OCI-LY1 (cell line): ENCODE measurements around the gene CMIP.

Experiments used
- H2AFZ ChIP-seq: fragments of 200-600 bp; sonication (generic), shearing (Covaris generic); 2 replicates; pipeline ENCODE4 v1.6.0; 2014; ENCODE audit warnings: antibody characterized with exemption, mild to moderate bottlenecking, low read length
- H3F3A ChIP-seq: fragments of 200-600 bp; sonication (generic), shearing (Covaris generic); 2 replicates; pipeline ENCODE4 v1.6.0; 2014; ENCODE audit warnings: mild to moderate bottlenecking, antibody characterized with exemption, low read length, moderate library complexity; ENCODE audit not compliant: insufficient read depth
- H3K27ac ChIP-seq: fragments of 200-600 bp; sonication (generic); 2 replicates; pipeline ENCODE4 v1.5.1; 2014; ENCODE audit warnings: low read length, mixed run types, mild to moderate bottlenecking, low read depth; ENCODE audit not compliant: poor library complexity, severe bottlenecking
- H3K27me3 ChIP-seq: fragments of 200-600 bp; sonication (generic); 2 replicates; pipeline ENCODE4 v1.6.0; 2014; ENCODE audit warnings: antibody characterized with exemption, mild to moderate bottlenecking, low read length, moderate library complexity; ENCODE audit not compliant: insufficient read depth
- H3K36me3 ChIP-seq: fragments of 200-600 bp; sonication (generic); 2 replicates; pipeline ENCODE4 v1.6.1; 2014; ENCODE audit warnings: mild to moderate bottlenecking, antibody characterized with exemption, low read length, moderate library complexity, mixed read lengths; ENCODE audit not compliant: insufficient read depth
- H3K4me1 ChIP-seq: fragments of 200-600 bp; sonication (generic); 2 replicates; pipeline ENCODE4 v1.5.1; 2014; ENCODE audit warnings: mild to moderate bottlenecking, low read length, moderate library complexity; ENCODE audit not compliant: insufficient read depth, severe bottlenecking
- H3K4me2 ChIP-seq: fragments of 200-600 bp; sonication (generic), shearing (Covaris generic); 2 replicates; pipeline ENCODE4 v1.6.1; 2014; ENCODE audit warnings: low read length
- H3K4me3 ChIP-seq: fragments of 200-600 bp; sonication (generic); 2 replicates; pipeline ENCODE4 v1.5.1; 2014; ENCODE audit warnings: low read length, low read depth, mild to moderate bottlenecking, mixed read lengths; ENCODE audit not compliant: poor library complexity, severe bottlenecking
- H3K79me2 ChIP-seq: fragments of 200-600 bp; shearing (Covaris generic); 2 replicates; pipeline ENCODE4 v1.6.1; 2016; ENCODE audit warnings: mixed run types, low read length, mixed read lengths; ENCODE audit not compliant: insufficient read depth
- H3K9ac ChIP-seq: fragments of 200-600 bp; sonication (generic), shearing (Covaris generic); 2 replicates; pipeline ENCODE4 v1.6.1; 2014; ENCODE audit warnings: mild to moderate bottlenecking, low read length, mixed read lengths
- H3K9me2 ChIP-seq: fragments of 200-600 bp; sonication (generic), shearing (Covaris generic); 2 replicates; pipeline ENCODE4 v1.6.1; 2014; ENCODE audit warnings: low read depth, mild to moderate bottlenecking, low read length, mixed read lengths
- H3K9me3 ChIP-seq: fragments of 200-600 bp; shearing (Covaris generic); 2 replicates; pipeline ENCODE4 v1.6.1; 2014; ENCODE audit warnings: low read length, mixed read lengths
- H4K20me1 ChIP-seq: fragments of 200-600 bp; sonication (generic), shearing (Covaris generic); 2 replicates; pipeline ENCODE4 v1.6.0; 2016; ENCODE audit warnings: mild to moderate bottlenecking, low read length; ENCODE audit not compliant: insufficient read depth
- EZH2 ChIP-seq: fragments of 200-600 bp; sonication (generic), shearing (Covaris generic); IDR thresholded peaks from 2 replicates; pipeline ENCODE4 v1.8.0; 2017; ENCODE audit warnings: borderline replicate concordance, mixed run types, mild to moderate bottlenecking, antibody characterized with exemption, low read length, moderate library complexity, mixed read lengths
- TF ChIP-seq, protein P1 (sequence below): fragments of 200-600 bp; sonication (generic), shearing (Covaris generic); IDR thresholded peaks from 2 replicates; pipeline ENCODE4 v1.5.1; 2017; ENCODE audit warnings: mild to moderate bottlenecking, antibody characterized with exemption, low read length, moderate library complexity, mixed read lengths

CMIP gene

DNA sequence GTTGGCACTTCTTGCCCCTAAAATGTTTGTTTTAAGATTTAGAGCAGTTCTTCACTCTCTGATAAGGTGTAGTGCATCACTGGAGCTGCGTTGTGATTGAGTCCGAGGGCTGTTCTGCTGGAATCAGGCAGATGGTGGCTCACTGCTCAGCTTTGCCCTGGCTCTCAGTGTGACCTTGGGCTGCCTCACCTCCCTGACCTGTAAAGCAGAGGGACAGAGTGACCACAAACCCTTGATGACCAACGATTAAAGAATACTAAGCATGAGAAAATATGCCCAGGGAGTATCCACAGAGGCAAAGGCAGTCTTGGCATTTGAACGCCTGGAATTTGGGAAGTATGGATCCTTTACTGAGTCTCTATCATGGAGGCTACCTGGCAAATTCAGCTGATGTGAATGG lies 18.1 kb downstream of the CMIP start:
- Histone ChIP-seq H3K4me3 (no peak overlapping the region), H3K4me1 (peaks cover under 1% of the 10 kb centered on the region), H3K27ac (no peak overlapping the region), H3K36me3 (peaks cover 52% of the 10 kb centered on the region), H3K79me2 (peaks cover 81% of the 10 kb centered on the region), H3K4me2 (no peak overlapping the region), H2AFZ (no peak overlapping the region), H3K9me2 (no peaks in the 10 kb centered on the region), H3K27me3 (no peaks in the 10 kb centered on the region), H4K20me1 (no peaks in the 10 kb centered on the region), H3K9ac (no peak overlapping the region), H3F3A (no peaks in the 10 kb centered on the region), H3K9me3 (no peaks in the 10 kb centered on the region)
- no peak for TF ChIP-seq EZH2
- TF ChIP-seq, protein P1, sequence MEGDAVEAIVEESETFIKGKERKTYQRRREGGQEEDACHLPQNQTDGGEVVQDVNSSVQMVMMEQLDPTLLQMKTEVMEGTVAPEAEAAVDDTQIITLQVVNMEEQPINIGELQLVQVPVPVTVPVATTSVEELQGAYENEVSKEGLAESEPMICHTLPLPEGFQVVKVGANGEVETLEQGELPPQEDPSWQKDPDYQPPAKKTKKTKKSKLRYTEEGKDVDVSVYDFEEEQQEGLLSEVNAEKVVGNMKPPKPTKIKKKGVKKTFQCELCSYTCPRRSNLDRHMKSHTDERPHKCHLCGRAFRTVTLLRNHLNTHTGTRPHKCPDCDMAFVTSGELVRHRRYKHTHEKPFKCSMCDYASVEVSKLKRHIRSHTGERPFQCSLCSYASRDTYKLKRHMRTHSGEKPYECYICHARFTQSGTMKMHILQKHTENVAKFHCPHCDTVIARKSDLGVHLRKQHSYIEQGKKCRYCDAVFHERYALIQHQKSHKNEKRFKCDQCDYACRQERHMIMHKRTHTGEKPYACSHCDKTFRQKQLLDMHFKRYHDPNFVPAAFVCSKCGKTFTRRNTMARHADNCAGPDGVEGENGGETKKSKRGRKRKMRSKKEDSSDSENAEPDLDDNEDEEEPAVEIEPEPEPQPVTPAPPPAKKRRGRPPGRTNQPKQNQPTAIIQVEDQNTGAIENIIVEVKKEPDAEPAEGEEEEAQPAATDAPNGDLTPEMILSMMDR = no peak

DNA sequence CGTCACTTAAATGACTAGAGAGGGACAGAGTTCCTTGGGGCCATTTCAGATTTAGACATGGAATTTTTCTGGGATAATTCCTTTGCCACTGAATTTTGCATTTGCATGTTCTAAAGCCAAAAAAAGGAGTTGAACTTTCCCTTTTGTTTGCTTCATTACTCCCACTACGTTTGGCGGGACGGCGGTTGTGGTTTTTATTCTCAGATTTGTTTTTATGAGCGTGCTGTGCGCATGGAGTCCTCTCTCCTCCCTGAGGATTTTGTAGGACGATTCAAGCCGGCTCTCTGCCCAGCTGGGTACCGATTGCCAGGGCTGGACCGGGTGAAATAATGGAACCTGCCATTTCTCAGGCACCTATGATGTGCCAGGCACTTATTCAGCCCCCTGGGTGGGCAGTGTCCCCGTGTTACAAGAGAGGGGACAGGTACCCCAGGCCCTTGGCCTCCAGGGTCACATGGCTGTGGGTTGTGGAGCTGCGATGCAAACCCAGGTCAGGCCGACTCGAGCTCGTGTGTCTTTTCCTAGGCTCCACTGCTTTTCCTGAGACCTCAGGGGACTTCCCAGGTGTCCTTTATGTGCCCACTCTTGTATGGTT lies 18.8 kb downstream of the CMIP start:
- Histone ChIP-seq H3K9ac (no peak overlapping the region), H3K4me2 (no peak overlapping the region), H2AFZ (no peak overlapping the region), H3F3A (no peaks in the 10 kb centered on the region), H3K36me3 (peaks cover 51% of the 10 kb centered on the region), H4K20me1 (no peaks in the 10 kb centered on the region), H3K9me3 (no peaks in the 10 kb centered on the region), H3K4me1 (peaks cover 8% of the 10 kb centered on the region), H3K79me2 (peaks cover 88% of the 10 kb centered on the region), H3K27ac (peak overlapping the region; percentile 16), H3K27me3 (no peaks in the 10 kb centered on the region), H3K9me2 (no peaks in the 10 kb centered on the region), H3K4me3 (no peak overlapping the region)
- TF ChIP-seq, protein P1 = no peak
- TF ChIP-seq EZH2 = no peak

DNA sequence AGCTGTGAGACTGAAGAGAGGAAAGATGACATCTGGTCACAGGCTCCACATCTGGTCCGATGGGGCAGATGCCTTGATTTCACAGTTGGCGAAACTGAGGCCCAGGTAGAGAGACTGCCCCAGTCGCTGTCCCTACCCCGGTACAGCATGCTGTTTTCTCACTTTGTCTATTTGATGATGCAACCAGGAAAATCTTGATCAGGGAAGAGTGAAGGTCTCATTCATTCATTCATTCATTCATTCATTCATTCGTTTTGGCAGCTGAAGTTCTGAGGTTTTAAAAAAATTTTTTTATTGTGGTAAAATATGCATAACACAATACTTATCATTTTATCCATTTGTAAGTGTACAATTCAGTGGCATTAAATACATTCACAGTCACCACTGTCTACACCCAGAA lies 19.7 kb downstream of the CMIP start:
- no peak overlapping the region for H3K4me3 ChIP-seq
- no peaks in the 10 kb centered on the region for H3F3A ChIP-seq
- peaks cover 16% of the 10 kb centered on the region for H3K4me1 ChIP-seq
- H3K9me2 ChIP-seq = no peaks in the 10 kb centered on the region
- H3K9ac ChIP-seq = no peak overlapping the region
- no peak for TF ChIP-seq EZH2
- TF ChIP-seq, protein P1 = no peak
- H3K27ac ChIP-seq = no peak overlapping the region
- H4K20me1 ChIP-seq = no peaks in the 10 kb centered on the region
- H3K27me3 ChIP-seq = no peaks in the 10 kb centered on the region
- no peak overlapping the region for H2AFZ ChIP-seq
- no peaks in the 10 kb centered on the region for H3K9me3 ChIP-seq
- peaks cover 87% of the 10 kb centered on the region for H3K79me2 ChIP-seq
- no peak overlapping the region for H3K4me2 ChIP-seq
- H3K36me3 ChIP-seq = peaks cover 46% of the 10 kb centered on the region; the same call in 1 of the 2 replicates
